Measurements from ENCODE around the gene UGT2A3. TPM values are rescaled to one million over a fixed set of nuclear protein-coding genes. Genes with fewer than 3 reads are reported as not detected.
"Not testable (repeated sequence)": the region's sequence is repeated elsewhere in the genome, so short reads cannot be mapped to it uniquely, and the experiment has no call there.

Gene UGT2A3
- total RNA-seq, 1 donor from 2014 or later, result 2.5 TPM

DNA sequence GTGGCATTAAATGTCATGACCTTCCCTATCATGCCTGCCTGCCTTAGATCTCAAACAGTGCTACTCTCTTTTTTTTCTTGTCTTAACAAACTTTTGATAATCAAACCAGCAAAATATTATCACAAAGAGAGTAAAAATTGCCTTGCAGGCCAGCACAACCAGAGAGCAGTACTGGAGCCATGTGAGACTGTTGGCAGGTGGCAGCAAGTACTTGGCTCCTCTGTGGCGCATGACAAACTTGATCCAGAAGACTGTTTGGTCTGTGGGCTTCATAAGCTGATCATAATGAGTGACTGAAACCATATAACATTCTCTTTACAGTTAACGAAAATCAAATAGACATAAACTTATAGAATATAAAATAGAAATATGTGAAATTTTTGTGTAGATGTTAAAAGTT is 33.3 kb upstream of the UGT2A3 start:
- no peak for DNase-seq (ENCODE audit: extremely low spot score, unreplicated experiment)
- Mint-ChIP-seq H3K9me3 (no peaks in the 10 kb centered on the region), H3K4me1 (ENCODE audit: unreplicated experiment) (no peaks in the 10 kb centered on the region), H3K27me3 (no peaks in the 10 kb centered on the region), H3K36me3 (no peaks in the 10 kb centered on the region), H3K4me3 (no peak overlapping the region), H3K27ac (no peak overlapping the region)
- TF ChIP-seq, protein P1, sequence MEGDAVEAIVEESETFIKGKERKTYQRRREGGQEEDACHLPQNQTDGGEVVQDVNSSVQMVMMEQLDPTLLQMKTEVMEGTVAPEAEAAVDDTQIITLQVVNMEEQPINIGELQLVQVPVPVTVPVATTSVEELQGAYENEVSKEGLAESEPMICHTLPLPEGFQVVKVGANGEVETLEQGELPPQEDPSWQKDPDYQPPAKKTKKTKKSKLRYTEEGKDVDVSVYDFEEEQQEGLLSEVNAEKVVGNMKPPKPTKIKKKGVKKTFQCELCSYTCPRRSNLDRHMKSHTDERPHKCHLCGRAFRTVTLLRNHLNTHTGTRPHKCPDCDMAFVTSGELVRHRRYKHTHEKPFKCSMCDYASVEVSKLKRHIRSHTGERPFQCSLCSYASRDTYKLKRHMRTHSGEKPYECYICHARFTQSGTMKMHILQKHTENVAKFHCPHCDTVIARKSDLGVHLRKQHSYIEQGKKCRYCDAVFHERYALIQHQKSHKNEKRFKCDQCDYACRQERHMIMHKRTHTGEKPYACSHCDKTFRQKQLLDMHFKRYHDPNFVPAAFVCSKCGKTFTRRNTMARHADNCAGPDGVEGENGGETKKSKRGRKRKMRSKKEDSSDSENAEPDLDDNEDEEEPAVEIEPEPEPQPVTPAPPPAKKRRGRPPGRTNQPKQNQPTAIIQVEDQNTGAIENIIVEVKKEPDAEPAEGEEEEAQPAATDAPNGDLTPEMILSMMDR (conservative IDR thresholded peaks at IDR 0.05), result no peak

DNA sequence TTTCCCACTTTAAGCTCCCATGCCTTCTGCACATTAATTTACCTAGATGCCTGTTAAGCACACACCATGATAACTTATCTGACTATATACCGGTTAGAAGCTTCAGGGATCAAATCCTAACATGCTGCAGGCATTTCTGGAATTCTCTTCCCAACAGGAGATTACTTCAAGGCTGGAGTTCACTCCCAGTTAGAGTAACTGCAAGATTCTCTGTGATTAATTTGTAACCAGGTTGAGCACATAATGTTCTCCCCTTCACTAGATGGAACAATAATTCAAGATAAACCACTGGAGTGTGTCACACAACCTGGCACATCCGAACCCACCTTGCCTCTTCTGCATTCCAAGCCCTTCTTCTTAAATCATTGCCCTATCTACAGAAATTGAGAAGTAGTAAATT is 11.8 kb upstream of the UGT2A3 start:
- H3K27ac Mint-ChIP-seq, result no peak overlapping the region

DNA sequence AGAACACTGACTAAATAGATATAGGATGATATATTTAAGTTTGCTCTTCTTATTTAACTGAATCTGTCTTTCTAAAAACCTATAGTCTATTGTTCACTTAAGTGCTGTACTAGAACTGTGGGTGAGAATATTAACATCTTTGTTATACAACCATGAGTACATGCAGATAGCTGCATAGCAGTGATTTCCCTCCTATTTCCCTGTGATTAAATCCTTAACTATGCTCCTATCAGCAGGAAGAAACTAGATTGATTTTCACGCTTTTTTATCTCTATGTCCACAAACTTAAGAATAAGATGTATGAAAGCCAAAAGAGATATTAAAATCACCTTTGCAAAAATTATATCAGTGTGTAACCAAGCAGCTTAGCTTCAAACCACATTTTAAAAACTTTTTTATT is 11.3 kb upstream of the UGT2A3 start:
- Mint-ChIP-seq H3K4me1 (ENCODE audit: unreplicated experiment) (no peaks in the 10 kb centered on the region), H3K27ac (no peak overlapping the region), H3K36me3 (no peaks in the 10 kb centered on the region), H3K27me3 (no peaks in the 10 kb centered on the region), H3K4me3 (no peak overlapping the region), H3K9me3 (peaks cover 9% of the 10 kb centered on the region)
- DNase-seq (ENCODE audit: extremely low spot score, unreplicated experiment), result no peak
- TF ChIP-seq, protein P1 (conservative IDR thresholded peaks at IDR 0.05), result no peak

More for the DNA sequence above, 11.8 kb upstream of the UGT2A3 start:
- no peak for DNase-seq (ENCODE audit: extremely low spot score, unreplicated experiment)
- Mint-ChIP-seq H3K9me3 (peaks cover 9% of the 10 kb centered on the region), H3K4me3 (no peak overlapping the region), H3K4me1 (ENCODE audit: unreplicated experiment) (no peaks in the 10 kb centered on the region), H3K27me3 (no peaks in the 10 kb centered on the region), H3K36me3 (no peaks in the 10 kb centered on the region)
- TF ChIP-seq, protein P1 (conservative IDR thresholded peaks at IDR 0.05), result no peak

DNA sequence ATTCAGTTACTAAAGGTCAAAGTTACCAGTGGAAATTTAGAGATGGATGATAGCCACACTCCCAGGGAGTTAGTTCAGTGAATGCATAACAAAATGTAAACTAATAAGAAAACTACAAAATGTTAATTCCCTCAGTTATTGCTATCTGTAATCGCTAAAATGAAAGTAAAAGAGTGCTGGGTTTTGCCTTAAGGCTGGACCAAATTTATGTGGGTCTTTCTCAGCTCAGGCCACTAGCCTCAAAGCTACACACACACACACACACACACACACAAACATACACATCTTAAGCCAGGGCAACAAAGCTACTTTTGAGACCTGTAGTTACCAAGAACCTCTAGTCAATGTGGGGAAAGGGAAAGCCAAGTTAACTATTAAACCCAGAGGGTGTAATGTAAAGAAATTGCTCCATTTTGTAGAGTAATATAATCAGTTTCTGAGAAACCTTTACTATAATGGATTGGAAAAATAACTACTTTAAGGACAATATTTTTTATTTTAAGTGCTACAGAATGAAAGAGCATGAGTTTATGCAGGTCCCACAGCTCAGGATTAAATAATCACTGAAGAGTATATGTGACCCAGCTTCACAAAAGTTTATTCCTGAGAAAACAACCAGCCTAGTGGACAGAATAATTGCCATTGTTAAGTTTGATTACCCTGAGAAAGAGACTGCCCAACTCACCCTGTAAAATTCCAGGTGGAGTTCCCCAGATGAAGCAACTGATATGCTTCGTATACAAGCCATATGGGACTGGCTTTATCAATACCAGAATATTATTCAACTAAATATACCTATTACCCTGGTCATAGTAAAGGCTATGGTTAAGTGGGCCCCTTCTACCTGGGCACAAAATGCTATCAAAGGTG is 8.9 kb upstream of the UGT2A3 start:
- Mint-ChIP-seq H3K36me3 (no peaks in the 10 kb centered on the region), H3K27me3 (no peaks in the 10 kb centered on the region), H3K4me3 (no peak overlapping the region), H3K9me3 (peaks cover 9% of the 10 kb centered on the region), H3K27ac (no peak overlapping the region), H3K4me1 (ENCODE audit: unreplicated experiment) (no peaks in the 10 kb centered on the region)
- TF ChIP-seq, protein P1 (conservative IDR thresholded peaks at IDR 0.05), result no peak
- no peak for DNase-seq (ENCODE audit: extremely low spot score, unreplicated experiment)

DNA sequence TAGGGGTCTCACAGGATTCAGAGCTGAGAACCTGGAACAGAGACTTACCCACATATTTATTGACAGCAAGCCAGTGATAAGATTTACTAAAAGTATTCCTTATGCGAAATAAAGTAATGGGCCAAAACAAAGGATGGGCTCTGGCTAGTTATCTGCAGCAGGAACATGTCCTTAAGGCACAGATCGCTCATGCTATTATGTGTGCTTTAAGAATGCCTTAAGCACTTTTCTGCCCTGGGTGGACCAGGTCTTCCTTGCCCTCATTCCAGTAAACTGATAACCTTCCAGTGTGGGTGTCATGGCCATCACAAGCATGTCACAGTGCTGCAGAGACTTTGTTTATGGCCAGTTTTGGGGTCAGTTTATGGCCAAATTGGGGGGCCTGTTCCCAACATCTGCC is 7.5 kb upstream of the UGT2A3 start:
- not testable (repeated sequence) for H3K36me3 Mint-ChIP-seq; DNase-seq (ENCODE audit: extremely low spot score, unreplicated experiment); H3K4me3 Mint-ChIP-seq; H3K27ac Mint-ChIP-seq; H3K9me3 Mint-ChIP-seq; H3K27me3 Mint-ChIP-seq; H3K4me1 Mint-ChIP-seq (ENCODE audit: unreplicated experiment)

DNA sequence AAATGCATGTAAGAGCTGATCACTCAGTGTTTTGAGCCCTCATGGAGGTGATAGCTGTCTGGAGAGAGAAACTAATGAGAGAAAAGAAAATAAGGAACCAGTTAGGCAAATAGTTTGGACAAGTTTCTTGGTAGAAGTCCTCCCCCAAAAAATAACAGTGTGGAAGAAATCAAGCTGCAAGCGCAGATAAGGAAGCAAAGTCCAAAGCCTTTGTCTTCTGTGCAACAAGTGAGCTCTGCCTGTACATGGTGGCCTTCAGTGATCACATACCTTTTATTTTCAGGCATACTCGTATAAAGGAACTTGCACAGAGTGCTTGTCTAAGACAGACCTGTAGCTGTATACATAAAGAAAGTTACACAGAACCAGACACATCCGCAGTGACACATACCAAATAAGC is 2.5 kb upstream of the UGT2A3 start:
- TF ChIP-seq, protein P1 (conservative IDR thresholded peaks at IDR 0.05), result no peak
- no peak overlapping the region for H3K4me3 Mint-ChIP-seq
- H3K27ac Mint-ChIP-seq, result no peak overlapping the region
- H3K36me3 Mint-ChIP-seq, result no peaks in the 10 kb centered on the region
- no peaks in the 10 kb centered on the region for H3K9me3 Mint-ChIP-seq
- DNase-seq (ENCODE audit: extremely low spot score, unreplicated experiment), result no peak
- H3K27me3 Mint-ChIP-seq, result no peaks in the 10 kb centered on the region
- peaks cover 9% of the 10 kb centered on the region for H3K4me1 Mint-ChIP-seq (ENCODE audit: unreplicated experiment)

All from type B pancreatic cell (in vitro differentiated cells).